HG03354 (cell line): ENCODE data around the gene PHYH.
"Not testable (repeated sequence)": the region's sequence is repeated elsewhere in the genome, so short reads cannot be mapped to it uniquely, and the experiment has no call there.

Source experiments
- ATAC-seq: cut with Tn5 transposase; IDR thresholded peaks from one replicate; pipeline ENCODE4 v1.9.1; 2021; ENCODE audit warnings: mild to moderate bottlenecking; ENCODE audit not compliant: unreplicated experiment, poor library complexity, severe bottlenecking

The PHYH gene

DNA sequence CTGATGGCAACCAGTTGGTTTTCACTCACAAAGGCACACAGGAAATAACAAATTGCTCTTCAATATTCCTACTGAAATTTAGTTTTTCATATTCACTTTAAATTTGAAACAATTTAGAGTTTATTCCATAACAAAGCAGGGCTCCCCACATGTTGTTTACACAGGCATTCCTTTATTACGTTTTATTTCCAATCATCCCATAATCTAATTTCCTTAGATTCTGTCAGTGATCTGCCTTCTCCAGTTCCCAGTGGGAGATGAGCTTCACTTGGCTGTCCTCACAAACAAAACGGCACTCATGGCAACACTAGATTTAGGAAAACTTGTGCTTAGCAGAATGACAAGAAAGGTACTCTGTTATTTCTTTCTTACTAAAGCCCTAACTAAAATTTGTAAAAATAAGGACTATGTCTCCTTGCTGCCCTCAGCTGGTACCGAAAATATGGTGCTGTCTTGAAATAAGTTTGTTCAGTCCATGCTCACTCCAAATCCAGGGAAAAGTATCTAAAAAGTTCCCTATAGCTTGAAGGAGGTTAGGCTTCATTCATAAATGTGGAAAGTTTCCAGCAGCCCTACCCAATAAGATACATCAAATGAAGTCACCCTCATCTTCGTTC is 23.0 kb downstream of the PHYH start:
- no peak for ATAC-seq

DNA sequence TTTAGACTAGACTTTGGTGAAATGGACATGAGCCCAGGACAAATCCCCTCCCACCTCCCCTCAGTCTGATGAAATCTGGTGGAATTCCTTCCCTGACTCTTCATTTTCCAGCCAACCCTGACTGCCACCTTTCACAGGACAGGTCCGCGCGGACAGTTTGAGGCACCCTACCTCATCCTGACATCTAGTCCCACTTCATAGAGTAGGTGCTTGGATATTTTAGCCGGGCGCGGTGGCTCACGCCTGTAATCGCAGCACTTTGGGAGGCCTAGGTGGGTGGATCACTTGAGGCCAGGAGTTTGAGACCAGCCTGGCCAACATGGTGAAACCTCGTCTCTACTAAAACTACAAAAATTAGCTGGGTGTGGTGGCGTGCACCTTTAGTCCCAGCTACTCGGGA is 23.7 kb downstream of the PHYH start:
- ATAC-seq = not testable (repeated sequence)

DNA sequence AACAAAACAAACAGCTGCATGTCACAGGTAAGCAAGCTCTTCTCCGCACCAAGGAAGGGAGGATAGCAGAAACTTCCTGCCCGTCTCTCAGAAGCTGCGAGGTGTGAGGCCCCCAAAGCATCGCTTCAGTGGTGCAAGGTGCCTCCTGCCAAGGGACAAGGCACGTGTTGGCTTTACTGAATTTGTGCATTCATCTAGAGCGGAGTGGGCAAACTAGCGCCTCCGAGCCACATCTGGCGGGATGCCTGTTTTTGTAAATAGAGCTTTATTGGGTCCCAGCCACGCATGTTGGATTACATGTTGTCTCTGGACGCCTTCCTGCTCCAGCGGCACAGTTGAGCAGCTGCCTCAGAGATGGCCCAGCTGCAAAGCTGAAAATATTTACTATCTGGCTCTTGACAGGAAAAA is 27.7 kb downstream of the PHYH start:
- peak; percentile 47 for ATAC-seq

DNA sequence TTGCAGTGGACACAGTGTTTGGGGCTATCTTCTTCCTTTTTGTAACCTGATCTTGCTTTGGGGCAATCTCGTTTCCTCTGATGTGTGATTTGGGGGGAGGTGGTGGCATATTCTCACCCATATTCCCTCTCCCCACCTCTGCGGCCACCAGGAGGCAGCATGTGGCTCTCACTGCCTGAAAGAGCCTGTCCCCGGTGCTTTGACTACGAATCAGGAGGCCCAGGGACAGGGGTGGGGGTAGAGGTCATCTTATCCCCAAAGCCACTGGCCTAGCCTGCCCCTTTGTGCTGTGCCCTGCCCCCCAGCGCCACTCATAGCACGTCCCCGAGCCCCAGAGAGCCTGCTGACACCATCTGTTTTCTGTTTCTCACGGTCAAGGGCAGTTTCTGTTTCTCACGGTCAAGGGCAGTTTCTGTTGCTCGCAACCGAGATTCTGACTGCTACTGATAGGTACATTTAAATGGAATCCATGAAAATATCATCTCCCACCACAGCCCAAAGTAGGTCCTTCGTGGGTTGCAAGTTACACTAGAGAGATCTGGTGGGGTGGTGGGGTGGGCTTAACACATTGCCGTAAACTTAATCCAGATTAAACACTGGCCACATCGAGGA is 28.2 kb downstream of the PHYH start:
- ATAC-seq = peak; percentile 92

DNA sequence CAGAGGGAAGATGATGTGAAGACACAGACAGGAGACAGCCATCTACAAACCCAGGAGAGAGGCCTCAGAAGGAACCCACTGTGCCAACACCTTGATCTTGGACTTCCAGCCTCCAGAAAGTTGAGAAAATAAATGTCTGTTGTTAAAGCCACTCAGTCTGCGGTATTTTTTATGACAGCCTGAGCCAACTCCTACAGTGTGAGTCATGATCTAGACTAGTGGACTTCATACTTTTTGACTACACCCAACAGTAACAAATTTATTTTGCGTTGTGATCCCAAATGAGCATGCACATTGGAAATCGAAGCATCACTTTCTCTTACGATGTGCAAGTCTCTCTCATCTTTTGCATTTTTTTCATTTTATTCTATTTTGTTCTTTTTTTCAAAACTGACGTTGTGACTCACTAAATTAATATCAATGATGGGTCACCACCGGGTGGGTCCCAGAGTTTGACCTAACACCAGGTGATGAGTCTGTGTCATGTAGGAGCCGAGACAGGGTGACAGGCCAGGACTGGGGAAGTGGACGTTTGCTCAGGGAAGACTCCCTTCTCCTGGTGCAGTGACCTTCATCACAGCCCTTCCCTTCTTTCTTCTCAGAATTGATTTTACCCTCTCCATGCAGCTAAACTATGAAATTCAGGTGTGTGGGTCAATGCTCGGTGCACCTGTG is 28.9 kb downstream of the PHYH start:
- no peak for ATAC-seq

DNA sequence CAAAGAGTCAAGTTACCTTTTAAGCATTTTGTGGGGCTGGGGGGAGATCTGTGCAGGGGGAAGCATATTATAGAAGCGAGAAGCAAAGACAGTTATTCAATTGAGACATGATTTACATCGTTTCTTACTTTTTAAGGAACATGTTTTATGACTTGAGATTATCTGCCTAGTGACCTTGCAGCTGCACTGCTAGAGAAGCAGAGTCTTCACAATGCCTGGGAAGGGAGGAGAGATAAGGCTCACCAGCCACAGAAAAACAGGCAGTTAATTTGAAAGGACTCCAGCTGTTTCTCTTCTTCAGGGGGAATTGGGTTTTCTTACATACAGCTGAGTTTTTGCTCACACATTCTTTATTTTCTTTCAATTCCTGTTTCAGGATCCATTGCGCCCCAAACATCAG is 31.0 kb downstream of the PHYH start:
- no peak for ATAC-seq

DNA sequence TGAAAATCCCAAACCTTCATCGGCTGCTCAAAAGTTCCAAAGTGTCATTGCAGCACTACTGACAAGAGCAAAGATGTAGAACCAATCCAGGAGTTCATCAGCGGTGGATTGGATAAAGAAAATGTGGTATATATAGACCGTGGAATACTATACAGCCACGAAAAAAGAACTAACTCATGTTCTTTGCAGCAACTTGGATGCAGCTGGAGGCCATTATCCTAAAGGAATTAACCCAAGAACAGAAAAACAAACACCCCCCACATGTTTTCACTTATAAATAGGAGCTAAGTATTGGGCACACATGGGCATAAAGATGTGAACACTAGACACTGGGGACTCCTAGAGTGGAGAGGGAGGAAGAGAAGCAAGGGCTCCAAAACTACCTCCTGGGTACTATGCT is 31.6 kb downstream of the PHYH start:
- no peak for ATAC-seq

DNA sequence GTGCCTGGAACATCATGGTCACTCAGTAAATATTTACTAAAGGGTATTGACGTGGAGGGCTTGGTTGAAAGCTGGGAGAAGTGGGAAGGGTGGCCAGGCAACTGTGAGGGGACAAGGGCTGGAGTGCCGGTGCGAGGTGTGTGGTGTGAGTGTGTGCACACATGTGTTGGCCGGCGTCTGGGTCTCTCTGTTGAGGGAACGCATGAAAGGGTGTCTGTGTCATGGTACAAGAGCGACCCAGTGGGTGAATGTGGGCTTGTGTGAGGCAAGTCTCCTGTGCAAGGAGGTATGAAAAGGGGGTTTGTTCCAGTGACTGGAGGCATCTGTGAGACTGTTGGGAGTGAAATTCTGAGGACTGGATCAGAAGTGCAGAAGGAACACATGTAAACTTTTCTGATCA is 36.3 kb downstream of the PHYH start:
- no peak for ATAC-seq

DNA sequence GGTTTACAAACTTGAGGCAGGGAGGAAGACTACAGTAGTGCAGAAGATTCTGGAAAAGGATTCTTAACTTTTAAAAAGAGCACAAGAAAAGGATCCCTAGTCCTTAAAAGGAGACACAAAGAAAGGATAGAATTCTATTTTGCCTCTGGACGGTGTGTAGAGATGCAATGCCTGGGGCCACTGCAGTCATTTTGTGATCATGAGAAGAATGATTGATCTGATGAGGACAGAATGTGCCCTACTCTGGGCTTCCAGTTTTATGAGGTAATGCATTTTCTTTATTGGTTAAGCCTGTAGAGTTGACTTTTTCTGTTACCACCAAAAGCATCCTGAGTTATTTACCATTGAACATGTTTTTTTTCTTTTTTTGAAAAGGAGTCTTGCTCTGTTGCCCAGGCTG is 37.4 kb downstream of the PHYH start:
- ATAC-seq = no peak

DNA sequence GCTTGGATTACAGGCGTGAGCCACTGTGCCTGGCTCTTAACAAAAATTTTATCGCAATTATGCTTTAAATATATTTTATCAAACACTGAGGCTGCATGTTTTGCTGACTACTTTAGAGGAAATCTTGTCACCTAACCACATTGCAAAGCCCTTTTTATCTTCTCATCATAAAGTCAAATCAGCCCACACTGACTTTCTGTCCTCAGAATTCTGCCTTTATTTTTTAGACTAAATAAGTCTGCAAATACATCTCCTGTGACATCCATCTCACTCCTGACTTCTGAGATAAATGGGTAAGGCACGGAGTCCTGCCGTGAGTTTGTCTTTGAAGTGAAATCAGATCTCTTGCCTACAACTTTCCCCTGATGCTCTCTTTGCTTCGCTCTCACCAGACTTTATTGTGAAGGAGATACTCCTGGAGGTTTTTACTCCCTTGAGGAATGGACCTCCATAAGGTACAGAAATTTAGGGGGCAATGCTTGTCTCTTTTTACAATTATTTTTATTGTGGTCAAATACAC is 42.2 kb downstream of the PHYH start:
- no peak for ATAC-seq

DNA sequence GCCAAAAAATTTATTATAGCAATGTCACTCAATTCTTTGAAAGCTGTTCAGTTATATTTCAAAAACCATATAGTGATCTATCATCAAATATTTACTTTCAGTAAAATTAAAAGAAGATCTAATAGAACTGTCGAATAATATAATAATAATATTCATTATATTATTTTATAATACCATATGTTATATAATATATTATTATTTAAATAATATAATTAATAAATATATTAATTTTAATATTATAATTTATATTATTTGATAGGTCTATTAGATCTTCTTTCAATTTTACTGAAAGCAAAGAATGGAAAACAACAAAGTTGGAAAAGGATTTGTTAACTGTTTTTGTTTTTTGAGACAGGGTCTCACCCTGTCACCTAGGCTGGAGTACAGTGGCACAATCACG is 43.2 kb downstream of the PHYH start:
- ATAC-seq = no peak

DNA sequence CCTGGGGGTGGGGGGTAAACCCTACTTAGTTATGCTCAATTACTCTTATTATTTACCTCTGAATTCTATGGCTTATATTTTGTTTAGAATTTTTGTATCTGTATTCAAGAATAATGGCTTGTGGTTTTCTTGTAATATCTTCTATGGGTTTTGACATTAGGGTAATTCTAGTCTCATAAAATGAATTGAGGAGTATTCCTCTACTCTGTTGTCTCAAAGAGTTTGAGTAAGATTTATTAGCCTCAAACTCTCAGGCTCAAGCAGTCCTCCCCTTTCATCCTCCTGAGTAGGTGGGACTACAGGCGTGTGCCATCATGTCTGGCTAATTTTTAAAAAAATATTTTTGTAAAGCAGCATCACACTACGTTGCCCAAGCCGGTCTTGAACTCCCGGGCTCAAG is 46.1 kb downstream of the PHYH start:
- no peak for ATAC-seq

DNA sequence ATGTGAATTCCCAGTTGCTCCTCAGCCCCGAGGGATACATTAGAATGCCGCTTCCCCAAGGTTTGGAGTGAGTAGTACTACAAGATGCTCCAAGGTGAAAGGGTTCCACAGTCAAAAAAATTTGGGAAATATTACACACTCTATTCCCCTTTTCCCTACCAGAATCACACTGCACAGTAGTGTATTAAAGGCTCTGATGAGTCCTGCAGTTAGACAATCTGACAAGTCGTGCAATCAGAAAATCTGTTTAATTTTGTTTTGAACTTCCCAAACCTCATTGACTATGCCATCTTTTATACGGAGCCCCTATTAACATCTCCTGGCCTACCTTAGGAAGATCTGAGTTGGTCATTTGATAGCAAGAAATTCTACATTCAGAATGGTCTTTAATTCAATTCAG is 52.1 kb downstream of the PHYH start:
- no peak for ATAC-seq

DNA sequence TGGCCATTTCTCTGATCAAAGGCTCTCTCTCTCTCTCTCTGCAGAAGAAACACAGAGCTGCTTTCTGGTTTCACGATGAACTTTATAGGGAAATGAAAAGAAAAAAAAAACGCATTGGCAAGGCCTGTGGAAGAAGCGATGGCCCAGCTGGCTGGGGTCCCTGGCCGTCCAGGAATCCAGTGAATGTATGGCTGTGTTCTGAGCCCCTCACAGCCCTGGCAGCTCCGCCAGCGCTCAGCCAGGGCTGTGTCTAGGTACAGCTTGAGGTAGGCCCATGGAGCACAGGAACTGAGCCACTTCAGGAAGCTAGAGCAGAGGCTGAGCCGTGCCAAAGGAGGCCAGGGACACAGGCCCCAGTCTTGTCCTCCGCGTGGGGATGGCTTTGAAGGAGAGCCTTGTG is 52.6 kb downstream of the PHYH start:
- no peak for ATAC-seq

DNA sequence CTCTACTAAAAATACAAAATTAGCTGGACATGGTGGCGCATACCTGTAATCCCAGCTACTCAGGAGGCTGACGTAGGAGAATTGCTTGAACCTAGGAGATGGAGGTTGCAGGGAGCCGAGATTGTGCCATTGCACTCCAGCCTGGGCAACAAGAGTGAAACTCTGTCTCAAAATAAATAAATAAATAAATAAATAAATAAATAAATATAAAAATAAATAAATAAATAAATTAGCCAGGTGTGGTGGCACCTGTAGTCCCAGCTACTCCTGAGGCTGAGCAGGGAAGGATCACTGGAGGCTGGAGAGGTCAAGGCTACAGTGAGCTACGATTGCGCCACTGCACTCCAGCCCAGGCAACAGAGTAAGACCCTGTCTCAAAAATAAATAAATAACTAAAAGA is 57.6 kb downstream of the PHYH start:
- ATAC-seq = not testable (repeated sequence)

DNA sequence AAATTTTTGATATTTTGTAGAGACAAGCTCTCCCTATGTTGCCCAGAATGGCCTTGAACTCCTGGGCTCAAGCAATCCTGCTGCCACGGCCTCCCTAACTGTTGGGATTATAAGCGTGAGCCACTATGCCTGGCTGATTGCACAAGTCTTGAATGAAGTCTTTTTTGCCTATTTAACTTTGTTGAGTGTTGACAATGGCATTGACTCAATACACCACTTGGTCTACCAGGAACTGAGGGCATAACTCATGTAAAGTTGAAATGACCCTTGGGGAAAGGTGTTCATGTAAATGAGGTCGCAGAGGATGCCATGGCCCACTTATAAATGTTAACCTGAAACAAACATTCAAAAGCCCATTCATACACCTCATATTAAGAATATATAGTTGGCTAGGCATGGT is 58.3 kb downstream of the PHYH start:
- ATAC-seq = no peak

DNA sequence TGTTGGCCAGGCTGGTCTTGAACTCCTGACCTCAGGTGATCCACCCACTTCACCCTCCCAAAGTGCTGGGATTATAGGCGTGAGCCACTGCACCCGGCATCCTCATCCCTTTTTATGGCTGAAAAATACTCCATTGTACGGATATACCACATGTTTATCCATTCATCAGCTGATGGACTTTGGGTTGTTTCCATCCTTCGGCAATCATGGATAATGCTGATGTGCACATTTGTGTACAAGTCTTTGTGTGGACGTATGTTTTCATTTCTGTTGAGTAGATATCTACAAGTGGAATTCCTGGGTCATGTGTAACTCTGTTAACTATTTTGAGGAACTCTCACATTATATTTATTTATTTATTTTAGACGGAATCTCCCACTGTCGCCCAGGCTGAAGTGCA is 59.9 kb downstream of the PHYH start:
- no peak for ATAC-seq

DNA sequence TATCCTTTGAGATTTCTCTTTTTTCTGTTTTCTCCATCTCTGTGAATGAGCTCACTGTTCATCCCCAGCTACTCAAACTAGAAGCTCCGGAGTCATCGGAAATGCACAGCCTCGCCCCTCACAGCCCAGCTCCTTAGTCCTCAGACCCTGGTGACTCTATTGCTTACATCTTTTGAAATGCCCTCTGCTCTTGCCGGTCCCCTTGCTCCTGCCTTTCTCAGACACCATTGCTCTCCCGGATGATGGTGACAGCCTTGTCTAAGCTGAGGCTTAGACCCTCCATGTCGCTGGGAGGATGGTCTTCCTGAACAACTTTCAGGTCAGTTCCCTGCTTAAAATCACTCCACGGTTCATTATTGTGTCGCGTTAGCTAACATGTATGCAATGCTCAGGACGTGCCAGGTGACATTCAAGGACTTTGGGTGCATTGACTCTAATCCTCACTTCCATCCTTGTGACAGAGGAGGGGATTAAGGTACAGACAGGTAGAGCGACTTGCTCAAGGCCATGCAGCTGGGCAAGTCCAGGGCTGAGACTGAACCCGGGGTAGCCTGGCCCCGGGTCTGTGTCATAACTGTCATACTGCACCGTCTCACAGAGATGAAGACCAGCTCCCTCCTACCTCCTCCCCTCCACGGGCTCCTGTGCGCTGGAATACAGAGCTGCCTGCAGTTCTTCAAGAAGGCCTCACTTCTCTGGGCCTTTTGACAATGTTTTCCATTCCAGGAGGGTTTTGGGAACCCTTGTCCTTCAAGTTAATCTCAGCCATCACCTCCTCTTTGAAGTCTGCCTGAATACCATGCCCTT is 61.4 kb downstream of the PHYH start:
- no peak for ATAC-seq

DNA sequence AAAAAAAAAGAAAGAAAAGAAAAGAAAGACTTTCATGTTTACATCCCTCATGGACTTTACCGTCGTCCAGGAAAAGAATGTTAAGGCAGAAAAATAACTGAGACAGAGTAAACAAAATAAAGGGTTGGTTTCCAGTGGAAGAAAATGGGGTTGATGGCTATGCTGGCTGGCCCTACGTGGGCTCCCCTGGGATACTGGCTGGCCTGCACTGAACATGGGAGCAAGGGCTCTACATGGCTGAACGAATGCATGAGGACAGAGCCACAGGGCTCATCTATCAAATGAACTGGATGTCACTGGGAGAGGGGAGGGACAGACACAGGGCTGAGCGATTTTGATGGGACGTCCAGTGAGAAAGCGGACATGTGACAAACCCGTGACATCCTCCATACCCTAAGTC is 63.2 kb downstream of the PHYH start:
- ATAC-seq = no peak

DNA sequence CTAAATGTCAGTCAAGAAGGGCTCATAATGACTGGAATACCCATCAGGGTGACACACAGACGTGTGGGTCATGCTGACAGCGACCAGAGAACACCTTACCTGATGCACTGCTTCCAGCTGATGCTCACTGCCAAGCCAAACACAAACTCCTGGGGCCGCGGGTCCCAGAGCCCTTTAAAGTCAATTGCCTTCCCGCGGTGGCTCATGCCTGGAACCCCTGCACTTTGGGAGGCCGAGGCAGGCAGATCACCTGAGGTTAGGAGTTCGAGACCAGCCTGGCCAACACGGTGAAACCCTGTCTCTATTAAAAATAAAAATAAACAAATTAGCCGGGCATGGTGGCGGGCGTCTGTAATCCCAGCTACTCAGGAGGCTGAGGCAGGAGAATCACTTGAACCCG is 65.1 kb downstream of the PHYH start:
- ATAC-seq = not testable (repeated sequence)
